ENCODE data around the gene PKD1L1.
"Not testable (repeated sequence)": the region's sequence is repeated elsewhere in the genome, so short reads cannot be mapped to it uniquely, and the experiment has no call there.

PKD1L1 gene

DNA sequence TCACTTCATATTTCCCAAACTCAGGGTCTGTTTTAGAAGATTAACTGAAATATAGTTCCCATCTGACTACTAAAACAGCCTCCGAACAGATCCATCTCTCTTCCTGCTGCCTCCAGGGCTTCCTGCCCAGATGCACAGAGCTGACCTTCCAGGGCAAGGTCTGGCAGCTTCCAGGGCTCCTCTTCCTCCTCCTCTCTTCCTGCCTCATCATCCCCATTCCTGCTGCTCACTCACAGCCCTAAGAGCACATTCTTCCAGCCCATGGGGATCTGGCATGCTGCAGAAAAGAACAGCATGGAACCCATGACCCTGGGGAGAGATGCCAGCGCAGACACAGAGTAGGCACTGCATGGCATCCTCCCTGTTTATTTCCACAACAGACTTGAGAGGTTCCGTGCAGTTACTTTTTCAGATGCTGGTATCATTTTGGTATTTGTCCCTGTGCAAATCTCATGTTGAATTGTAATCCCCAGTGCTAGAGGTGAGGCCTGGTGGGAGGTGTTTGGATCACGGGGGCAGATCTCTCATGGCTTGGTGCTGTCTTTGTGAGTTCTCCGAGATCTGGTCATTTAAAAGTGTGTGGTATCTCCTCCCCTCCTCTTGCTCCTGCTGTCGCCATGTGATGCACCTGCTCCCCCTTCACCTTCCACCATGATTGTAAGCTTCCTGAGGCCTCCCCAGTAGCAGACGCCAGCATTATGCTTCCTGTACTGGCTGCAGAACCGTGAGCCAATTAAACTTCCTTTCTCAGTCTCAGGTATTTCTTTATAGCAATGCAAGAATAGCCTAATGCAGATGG is 4.4 kb downstream of the PKD1L1 start:
- DNase-seq (ENCODE audit: low read depth) = no peak

DNA sequence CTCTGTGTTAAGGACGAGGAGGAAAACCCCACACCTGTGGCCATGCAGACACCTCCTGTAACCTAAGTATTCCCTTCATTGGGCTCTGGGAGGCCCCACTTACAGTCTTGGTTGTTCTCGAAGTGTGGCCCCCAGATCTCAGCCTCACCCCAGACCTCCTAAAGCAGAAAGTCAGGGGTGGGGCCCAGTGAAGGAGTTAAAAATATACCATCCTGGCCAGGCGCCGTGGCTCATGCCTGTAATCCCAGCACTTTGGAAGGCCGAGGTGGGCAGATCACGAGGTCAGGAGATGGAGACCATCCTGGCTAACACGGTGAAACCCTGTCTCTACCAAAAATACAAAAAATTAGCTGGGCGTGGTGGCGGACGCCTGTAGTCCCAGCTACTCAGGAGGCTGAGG is 5.6 kb downstream of the PKD1L1 start:
- H3K4me1 ChIP-seq (ENCODE audit: control insufficient read depth, insufficient read depth, low read length) = peaks cover 29% of the 10 kb centered on the region
- H3K36me3 ChIP-seq (ENCODE audit: control insufficient read depth, insufficient read depth, low read length, severe bottlenecking); H3K27me3 ChIP-seq (replicated peaks; ENCODE audit: control insufficient read depth, insufficient read depth, low read length); DNase-seq (ENCODE audit: low read depth); H3K4me3 ChIP-seq (ENCODE audit: low read length); H3K9me3 ChIP-seq (ENCODE audit: control insufficient read depth, low read length); H3K9ac ChIP-seq (ENCODE audit: low read length): not testable (repeated sequence)

More for the DNA sequence above, 4.4 kb downstream of the PKD1L1 start:
- no peaks in the 10 kb centered on the region for H3K27me3 ChIP-seq (replicated peaks; ENCODE audit: control insufficient read depth, insufficient read depth, low read length)
- H3K4me1 ChIP-seq (ENCODE audit: control insufficient read depth, insufficient read depth, low read length) = peaks cover 29% of the 10 kb centered on the region
- H3K9ac ChIP-seq (ENCODE audit: low read length) = no peak overlapping the region
- H3K9me3 ChIP-seq (ENCODE audit: control insufficient read depth, low read length) = no peaks in the 10 kb centered on the region
- H3K4me3 ChIP-seq (ENCODE audit: low read length) = no peak overlapping the region
- no peaks in the 10 kb centered on the region for H3K36me3 ChIP-seq (ENCODE audit: control insufficient read depth, insufficient read depth, low read length, severe bottlenecking)

DNA sequence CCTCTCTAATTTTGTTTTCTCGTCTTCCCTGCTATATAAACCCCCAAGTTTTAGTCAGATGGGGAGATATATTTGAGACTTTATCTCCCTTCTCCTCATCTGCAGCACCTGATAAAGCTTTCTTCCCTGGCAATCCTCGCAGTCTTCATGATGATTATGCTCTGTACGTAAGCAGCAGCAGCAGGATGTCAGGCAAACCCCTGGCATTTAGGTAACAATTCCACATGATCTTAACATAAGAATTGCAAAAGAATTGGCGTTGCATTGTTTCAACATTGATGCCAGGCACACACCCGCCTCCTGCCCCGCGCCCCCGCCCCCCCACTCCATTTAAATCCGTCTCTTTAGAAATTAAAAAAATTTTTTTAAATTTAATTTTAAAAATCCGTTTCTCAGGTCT is 6.1 kb downstream of the PKD1L1 start:
- Histone ChIP-seq H3K36me3 (ENCODE audit: control insufficient read depth, insufficient read depth, low read length, severe bottlenecking) (no peaks in the 10 kb centered on the region), H3K9me3 (ENCODE audit: control insufficient read depth, low read length) (no peaks in the 10 kb centered on the region), H3K4me1 (ENCODE audit: control insufficient read depth, insufficient read depth, low read length) (peaks cover 29% of the 10 kb centered on the region), H3K27me3 (replicated peaks; ENCODE audit: control insufficient read depth, insufficient read depth, low read length) (no peaks in the 10 kb centered on the region), H3K4me3 (ENCODE audit: low read length) (peak overlapping the region; percentile 46), H3K9ac (ENCODE audit: low read length) (peak overlapping the region; percentile 79)
- DNase-seq (ENCODE audit: low read depth) = no peak

DNA sequence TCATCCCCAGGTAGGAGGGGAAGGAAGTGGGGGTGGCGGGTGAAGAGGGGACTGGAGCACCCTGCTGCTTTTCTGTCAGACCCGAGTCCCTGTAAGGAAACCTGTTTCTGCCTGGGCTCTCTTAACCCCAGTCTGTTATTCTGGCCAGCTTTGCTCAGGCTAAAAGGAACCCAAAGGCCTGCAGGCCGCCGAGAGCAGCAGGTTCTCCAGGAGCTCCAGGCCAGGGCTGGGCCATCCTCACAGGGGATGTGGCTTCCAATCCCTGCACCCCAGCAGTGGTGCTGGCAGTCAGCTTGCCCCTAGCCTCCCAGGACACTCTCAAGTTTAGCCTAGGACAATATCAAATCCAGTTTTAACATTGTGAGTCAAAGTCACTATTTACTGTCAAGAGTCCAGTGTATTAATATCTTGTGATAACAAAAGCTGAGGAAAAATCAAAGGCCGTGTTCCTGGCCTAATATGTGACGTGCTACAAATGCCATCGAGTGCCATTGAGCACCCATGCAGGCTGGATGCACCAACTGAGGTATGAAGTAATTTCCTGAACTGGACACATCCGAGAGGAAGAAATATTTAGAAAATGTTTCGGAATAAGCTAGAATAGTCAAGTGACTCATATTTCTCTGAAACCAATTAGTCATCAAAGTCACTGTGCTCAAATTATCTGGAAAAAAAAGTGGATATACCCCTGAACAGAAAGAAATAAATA is 7.0 kb downstream of the PKD1L1 start:
- peak overlapping the region; percentile 79 for H3K9ac ChIP-seq (ENCODE audit: low read length)

DNA sequence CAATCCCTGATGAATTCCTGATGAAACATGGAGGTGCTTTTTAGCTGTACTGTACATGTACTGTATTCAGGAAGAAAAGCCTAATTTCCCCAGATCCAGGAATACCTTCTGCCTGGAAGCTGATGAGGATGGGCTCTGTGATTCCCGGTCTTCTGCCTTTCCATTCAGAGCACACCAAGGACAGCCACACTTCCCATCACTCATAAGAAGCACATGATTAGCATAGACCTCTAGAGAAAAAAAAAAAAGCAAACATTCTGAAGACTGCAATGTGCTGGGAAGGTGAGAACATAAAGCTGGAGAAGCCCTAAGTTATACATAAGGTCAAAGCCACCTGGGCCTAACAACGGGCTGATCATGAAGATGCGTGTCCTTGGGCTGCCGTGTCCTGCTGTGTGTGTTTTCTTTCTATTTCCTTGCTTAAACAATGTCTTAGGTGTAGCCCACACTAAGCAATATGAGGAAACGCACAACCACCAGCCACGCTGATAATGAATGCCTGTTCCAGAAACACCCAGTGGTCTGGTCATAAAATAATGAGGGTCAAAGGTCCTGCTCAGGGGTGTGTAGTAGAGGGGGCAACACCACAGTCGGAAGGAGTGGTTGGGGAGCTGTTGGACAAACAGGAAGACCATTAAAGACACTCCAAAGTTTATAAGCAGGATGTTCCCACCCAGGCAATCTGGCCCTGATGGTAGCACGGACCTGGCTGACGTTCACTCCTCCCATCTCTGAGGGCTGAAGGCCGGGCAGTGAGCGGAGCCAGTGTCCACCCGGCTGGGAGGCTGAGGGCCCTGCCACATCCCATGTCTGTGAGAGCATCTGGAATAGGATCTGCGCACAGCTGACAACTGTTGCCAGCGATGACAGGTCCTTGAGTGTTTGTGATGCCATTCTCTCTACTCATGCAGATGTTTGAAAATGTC is 7.9 kb downstream of the PKD1L1 start:
- H3K9ac ChIP-seq (ENCODE audit: low read length) = peak overlapping the region; percentile 68
- H3K36me3 ChIP-seq (ENCODE audit: control insufficient read depth, insufficient read depth, low read length, severe bottlenecking) = no peaks in the 10 kb centered on the region
- DNase-seq (ENCODE audit: low read depth) = peak; percentile 52
- H3K4me3 ChIP-seq (ENCODE audit: low read length) = no peak overlapping the region
- peaks cover 29% of the 10 kb centered on the region for H3K4me1 ChIP-seq (ENCODE audit: control insufficient read depth, insufficient read depth, low read length)
- H3K27me3 ChIP-seq (replicated peaks; ENCODE audit: control insufficient read depth, insufficient read depth, low read length) = no peaks in the 10 kb centered on the region
- H3K9me3 ChIP-seq (ENCODE audit: control insufficient read depth, low read length) = no peaks in the 10 kb centered on the region

More for the DNA sequence above, 7.0 kb downstream of the PKD1L1 start:
- H3K36me3 ChIP-seq (ENCODE audit: control insufficient read depth, insufficient read depth, low read length, severe bottlenecking) = no peaks in the 10 kb centered on the region
- no peaks in the 10 kb centered on the region for H3K9me3 ChIP-seq (ENCODE audit: control insufficient read depth, low read length)
- peak; percentile 82 for DNase-seq (ENCODE audit: low read depth)
- no peaks in the 10 kb centered on the region for H3K27me3 ChIP-seq (replicated peaks; ENCODE audit: control insufficient read depth, insufficient read depth, low read length)
- peak overlapping the region; percentile 46 for H3K4me3 ChIP-seq (ENCODE audit: low read length)
- H3K4me1 ChIP-seq (ENCODE audit: control insufficient read depth, insufficient read depth, low read length) = peaks cover 29% of the 10 kb centered on the region

DNA sequence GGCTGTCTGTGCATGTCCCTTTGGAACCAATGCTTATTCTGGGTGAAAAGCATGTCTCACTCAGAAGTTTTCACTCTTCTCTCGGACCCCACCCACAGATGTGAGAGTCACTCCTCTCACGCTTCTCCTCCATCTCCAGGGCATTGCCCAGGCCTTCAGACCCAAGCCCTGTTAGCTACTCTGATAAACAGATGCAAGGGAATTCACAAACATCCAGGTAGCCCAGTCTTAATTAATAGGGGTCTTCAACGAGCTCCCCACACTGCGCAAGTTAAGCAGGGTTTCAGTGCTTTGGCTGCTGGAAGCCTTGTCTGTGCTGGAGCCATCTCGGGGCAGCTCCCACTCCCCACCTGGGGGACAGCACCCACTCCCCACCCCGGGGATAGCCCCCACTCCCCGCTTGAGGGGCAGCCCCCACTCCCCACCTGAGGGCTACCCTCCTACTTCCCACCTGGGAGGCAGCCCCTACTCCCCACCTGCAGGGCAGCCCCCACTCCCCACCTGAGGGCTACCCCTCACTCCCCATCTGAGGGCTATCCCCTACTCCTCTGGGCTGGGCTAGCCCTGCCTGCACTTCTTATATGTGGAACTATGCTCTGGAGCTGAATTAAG is 8.7 kb downstream of the PKD1L1 start:
- no peaks in the 10 kb centered on the region for H3K36me3 ChIP-seq (ENCODE audit: control insufficient read depth, insufficient read depth, low read length, severe bottlenecking)
- no peak overlapping the region for H3K9ac ChIP-seq (ENCODE audit: low read length)
- no peaks in the 10 kb centered on the region for H3K9me3 ChIP-seq (ENCODE audit: control insufficient read depth, low read length)
- peaks cover 29% of the 10 kb centered on the region for H3K4me1 ChIP-seq (ENCODE audit: control insufficient read depth, insufficient read depth, low read length)
- no peak for DNase-seq (ENCODE audit: low read depth)
- no peaks in the 10 kb centered on the region for H3K27me3 ChIP-seq (replicated peaks; ENCODE audit: control insufficient read depth, insufficient read depth, low read length)
- H3K4me3 ChIP-seq (ENCODE audit: low read length) = no peak overlapping the region

DNA sequence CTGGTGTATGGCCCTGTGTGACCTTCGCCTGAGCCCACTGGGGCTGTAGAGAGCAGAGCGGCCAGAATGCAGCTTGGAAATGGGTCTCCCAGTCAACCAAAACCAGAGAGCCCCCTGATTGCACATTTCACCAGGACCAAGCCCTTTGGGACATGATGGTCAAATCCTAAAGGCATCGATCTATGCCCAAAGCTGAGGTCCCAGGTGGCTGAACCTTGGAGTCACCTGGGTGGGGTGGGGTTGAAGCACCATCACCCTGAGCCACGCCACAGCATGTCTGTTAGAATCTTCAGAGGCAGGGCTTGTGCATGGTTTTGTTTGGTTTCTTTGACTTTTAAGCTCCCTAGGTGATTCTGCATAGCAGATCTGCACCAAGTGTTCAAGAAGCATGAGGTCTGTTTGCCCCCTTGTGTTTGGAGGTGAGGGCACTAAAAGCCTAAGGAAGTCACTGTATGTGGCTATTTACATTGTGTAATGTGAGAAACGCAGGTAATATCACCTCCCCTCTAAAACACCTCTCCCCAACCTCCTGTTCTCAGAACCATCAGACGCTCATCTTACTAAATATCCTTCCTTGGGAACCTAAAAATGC is 9.6 kb downstream of the PKD1L1 start:
- DNase-seq (ENCODE audit: low read depth) = no peak
- Histone ChIP-seq H3K9me3 (ENCODE audit: control insufficient read depth, low read length) (no peaks in the 10 kb centered on the region), H3K27me3 (replicated peaks; ENCODE audit: control insufficient read depth, insufficient read depth, low read length) (no peaks in the 10 kb centered on the region), H3K36me3 (ENCODE audit: control insufficient read depth, insufficient read depth, low read length, severe bottlenecking) (no peaks in the 10 kb centered on the region), H3K4me1 (ENCODE audit: control insufficient read depth, insufficient read depth, low read length) (peaks cover 26% of the 10 kb centered on the region), H3K4me3 (ENCODE audit: low read length) (no peak overlapping the region), H3K9ac (ENCODE audit: low read length) (no peak overlapping the region)

DNA sequence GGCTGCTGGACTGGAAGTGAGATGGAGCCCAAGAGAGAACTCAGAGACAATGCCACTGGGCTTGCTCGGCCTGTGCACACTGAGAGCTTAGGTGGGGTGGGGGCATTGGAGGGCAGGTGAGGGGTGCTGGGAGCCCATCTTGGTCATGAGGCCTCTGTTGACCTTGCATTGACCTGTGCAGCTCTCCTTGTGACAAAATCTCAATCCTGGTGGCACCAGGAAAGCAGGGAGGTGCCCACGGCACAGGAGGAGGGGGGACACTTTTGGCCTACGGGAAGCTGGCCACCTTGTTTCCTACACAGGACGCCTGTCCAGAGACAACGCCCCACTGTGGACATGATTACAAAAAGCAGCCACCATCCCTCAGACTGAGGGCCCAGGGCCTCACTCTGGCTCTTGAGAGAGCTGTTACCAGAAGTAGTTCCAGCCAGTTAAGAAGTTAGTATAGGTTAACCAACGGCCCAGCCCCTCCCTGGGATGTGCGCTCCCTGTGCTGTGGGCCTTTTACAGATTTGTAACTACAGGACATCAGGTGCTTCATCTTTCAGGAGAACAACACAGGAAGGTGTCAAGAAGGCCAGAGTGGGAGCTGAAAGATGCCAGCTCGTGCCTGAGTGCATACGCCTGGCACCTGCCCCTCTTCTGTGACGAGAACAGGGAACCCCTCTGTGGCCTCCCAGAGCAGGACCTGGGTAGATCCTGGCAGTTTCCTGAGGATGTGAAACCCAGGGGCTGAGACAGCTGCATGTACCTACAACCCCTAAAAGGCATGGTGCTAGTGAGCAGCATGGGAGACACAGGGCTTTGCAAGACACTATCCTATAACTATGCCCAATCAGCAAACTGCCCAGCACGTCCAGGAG is 10.3 kb downstream of the PKD1L1 start:
- no peak for DNase-seq (ENCODE audit: low read depth)
- Histone ChIP-seq H3K27me3 (replicated peaks; ENCODE audit: control insufficient read depth, insufficient read depth, low read length) (no peaks in the 10 kb centered on the region), H3K9me3 (ENCODE audit: control insufficient read depth, low read length) (no peaks in the 10 kb centered on the region), H3K4me1 (ENCODE audit: control insufficient read depth, insufficient read depth, low read length) (peaks cover 21% of the 10 kb centered on the region), H3K36me3 (ENCODE audit: control insufficient read depth, insufficient read depth, low read length, severe bottlenecking) (no peaks in the 10 kb centered on the region), H3K9ac (ENCODE audit: low read length) (no peak overlapping the region), H3K4me3 (ENCODE audit: low read length) (no peak overlapping the region)

DNA sequence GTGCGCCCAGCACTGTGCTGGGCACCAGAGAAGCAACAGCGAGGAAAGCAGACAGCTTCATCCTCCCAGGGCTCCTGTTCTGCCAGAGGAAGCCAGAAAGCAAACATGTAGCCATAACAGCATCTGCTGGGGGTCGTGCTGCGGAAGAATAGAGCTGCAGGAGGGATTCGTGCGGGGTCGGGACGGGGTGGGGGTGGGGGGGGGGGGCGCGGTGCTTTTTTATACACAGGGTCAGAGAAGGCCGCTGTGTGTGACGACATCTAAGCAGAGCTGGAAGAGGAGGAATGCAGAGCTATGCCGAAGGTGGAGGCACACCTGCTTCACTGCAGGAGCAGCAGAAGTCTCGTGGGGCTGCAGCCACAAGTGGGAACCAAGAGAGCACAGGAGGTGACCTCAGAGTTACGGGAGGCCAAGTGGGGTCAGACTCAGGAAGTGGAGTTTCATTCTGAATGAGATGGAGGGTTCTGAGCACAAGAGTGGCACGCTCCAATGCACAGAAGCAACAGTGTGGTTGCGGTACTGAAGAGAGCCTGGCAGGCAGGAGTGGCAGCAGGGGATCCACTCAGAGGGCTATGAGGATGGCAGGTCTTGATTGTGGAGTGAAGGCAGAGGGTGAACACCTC is 11.1 kb downstream of the PKD1L1 start:
- H3K4me3 ChIP-seq (ENCODE audit: low read length) = no peak overlapping the region
- H3K4me1 ChIP-seq (ENCODE audit: control insufficient read depth, insufficient read depth, low read length) = peaks cover 25% of the 10 kb centered on the region
- H3K36me3 ChIP-seq (ENCODE audit: control insufficient read depth, insufficient read depth, low read length, severe bottlenecking) = no peaks in the 10 kb centered on the region
- H3K9ac ChIP-seq (ENCODE audit: low read length) = no peak overlapping the region
- H3K9me3 ChIP-seq (ENCODE audit: control insufficient read depth, low read length) = no peaks in the 10 kb centered on the region
- H3K27me3 ChIP-seq (replicated peaks; ENCODE audit: control insufficient read depth, insufficient read depth, low read length) = no peaks in the 10 kb centered on the region
- no peak for DNase-seq (ENCODE audit: low read depth)
